ENCODE data around the gene APBA2.

DNA sequence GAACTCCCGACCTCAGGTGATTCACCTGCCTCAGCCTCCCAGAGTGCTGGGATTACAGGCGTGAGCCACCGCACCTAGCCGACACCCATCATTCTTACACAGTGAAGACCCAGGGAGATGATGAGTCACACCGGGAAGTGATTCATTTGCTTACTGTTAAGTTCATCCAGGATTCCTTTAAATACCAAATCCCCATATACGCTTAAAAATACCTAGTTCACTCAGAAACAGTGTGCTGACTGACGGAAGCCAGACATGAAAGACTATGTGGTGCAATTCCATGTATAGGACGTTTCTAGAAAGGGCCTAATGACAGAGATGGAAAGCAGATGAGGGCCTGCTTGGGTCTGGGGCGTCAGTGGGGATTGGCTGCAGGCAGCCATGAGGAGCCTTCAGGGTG, 75.2 kb downstream of the APBA2 start:
- TF ChIP-seq CTCF (IDR thresholded peaks at IDR 0.05) (no peak), POLR2A (IDR thresholded peaks at IDR 0.05) (no peak)
